ENCODE data around the gene PCBP4.

GRCh38 chr3:51958603-51959521 lies 8.4 kb downstream of the PCBP4 start:
- TF ChIP-seq, protein P1, sequence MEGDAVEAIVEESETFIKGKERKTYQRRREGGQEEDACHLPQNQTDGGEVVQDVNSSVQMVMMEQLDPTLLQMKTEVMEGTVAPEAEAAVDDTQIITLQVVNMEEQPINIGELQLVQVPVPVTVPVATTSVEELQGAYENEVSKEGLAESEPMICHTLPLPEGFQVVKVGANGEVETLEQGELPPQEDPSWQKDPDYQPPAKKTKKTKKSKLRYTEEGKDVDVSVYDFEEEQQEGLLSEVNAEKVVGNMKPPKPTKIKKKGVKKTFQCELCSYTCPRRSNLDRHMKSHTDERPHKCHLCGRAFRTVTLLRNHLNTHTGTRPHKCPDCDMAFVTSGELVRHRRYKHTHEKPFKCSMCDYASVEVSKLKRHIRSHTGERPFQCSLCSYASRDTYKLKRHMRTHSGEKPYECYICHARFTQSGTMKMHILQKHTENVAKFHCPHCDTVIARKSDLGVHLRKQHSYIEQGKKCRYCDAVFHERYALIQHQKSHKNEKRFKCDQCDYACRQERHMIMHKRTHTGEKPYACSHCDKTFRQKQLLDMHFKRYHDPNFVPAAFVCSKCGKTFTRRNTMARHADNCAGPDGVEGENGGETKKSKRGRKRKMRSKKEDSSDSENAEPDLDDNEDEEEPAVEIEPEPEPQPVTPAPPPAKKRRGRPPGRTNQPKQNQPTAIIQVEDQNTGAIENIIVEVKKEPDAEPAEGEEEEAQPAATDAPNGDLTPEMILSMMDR (IDR thresholded peaks at IDR 0.05): no peak
- TF ChIP-seq POLR2A (IDR thresholded peaks at IDR 0.05): no peak
- TF ChIP-seq EP300 (IDR thresholded peaks at IDR 0.05): no peak
